Activated T-cell treated with anti-CD3 and anti-CD28 coated beads, Interleukin-2, amount 50 U/mL, for 72 hours (primary cell): ENCODE data around the gene HBQ1. TPM values are rescaled to one million over a fixed set of nuclear protein-coding genes. Genes with fewer than 3 reads are reported as not detected.
"Not testable (repeated sequence)": the region's sequence is repeated elsewhere in the genome, so short reads cannot be mapped to it uniquely, and the experiment has no call there.

Experiments used
- ATAC-seq, 2 donors: fragments of 150-1000 bp; cut with Tn5 transposase; replicated peaks in 1 of 2; 2 replicates each; pipeline ENCODE4 v1.10.0; 2021; ENCODE audit warnings: moderate library complexity in 2 of 2, mild to moderate bottlenecking in 1 of 2
- DNase-seq, 2 donors: peaks; one replicate each; pipeline ENCODE4 v3.0.0; 2021 to 2022; ENCODE audit warnings: mixed read lengths in 1 of 2
- H3K27ac Mint-ChIP-seq: one replicate; pipeline ENCODE4 v1.8.0; 2022; ENCODE audit warnings: mild to moderate bottlenecking, moderate library complexity, mixed read lengths
- H3K27me3 Mint-ChIP-seq: one replicate; pipeline ENCODE4 v1.8.0; 2022; ENCODE audit warnings: low read depth, mixed read lengths
- H3K36me3 Mint-ChIP-seq, 2 donors: one replicate each; pipeline ENCODE4 v1.8.0; 2022; ENCODE audit warnings: mixed read lengths in 2 of 2, mild to moderate bottlenecking in 1 of 2; ENCODE audit not compliant: insufficient read depth in 2 of 2
- H3K4me1 Mint-ChIP-seq: one replicate; pipeline ENCODE4 v1.8.0; 2022; ENCODE audit warnings: low read depth, mixed read lengths
- H3K4me3 Mint-ChIP-seq, 2 donors: one replicate each; pipeline ENCODE4 v1.8.0; 2022; ENCODE audit warnings: mild to moderate bottlenecking in 2 of 2, mixed read lengths in 2 of 2, moderate library complexity in 2 of 2
- H3K9me3 Mint-ChIP-seq, 2 donors: one replicate each; pipeline ENCODE4 v1.8.0; 2022; ENCODE audit warnings: mixed read lengths in 2 of 2
- total RNA-seq, 2 donors: library from RNA; stranded (reverse); gene quantifications; one replicate each; pipeline ENCODE4 v1.2.3, GENCODE V29; 2022

HBQ1 gene
- total RNA-seq, 2 donors from 2014 or later, result not detected

DNA sequence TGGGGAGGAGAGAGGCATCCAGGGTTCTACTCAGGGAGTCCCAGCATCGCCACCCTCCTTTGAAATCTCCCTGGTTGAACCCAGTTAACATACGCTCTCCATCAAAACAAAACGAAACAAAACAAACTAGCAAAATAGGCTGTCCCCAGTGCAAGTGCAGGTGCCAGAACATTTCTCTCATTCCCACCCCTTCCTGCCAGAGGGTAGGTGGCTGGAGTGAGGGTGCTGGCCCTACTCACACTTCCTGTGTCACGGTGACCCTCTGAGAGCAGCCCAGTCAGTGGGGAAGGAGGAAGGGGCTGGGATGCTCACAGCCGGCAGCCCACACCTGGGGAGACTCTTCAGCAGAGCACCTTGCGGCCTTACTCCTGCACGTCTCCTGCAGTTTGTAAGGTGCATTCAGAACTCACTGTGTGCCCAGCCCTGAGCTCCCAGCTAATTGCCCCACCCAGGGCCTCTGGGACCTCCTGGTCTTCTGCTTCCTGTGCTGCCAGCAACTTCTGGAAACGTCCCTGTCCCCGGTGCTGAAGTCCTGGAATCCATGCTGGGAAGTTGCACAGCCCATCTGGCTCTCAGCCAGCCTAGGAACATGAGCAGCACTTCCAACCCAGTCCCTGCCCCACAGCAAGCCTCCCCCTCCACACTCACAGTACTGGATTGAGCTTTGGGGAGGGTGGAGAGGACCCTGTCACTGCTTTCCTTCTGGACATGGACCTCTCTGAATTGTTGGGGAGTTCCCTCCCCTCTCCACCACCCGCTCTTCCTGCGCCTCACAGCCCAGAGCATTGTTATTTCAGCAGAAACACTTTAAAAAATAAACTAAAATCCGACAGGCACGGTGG is 6.1 kb upstream of the HBQ1 start:
- Mint-ChIP-seq H3K4me3 (peak overlapping the region in 1 of 2 donors; percentile 8), H3K27me3 (peaks cover 73% of the 10 kb centered on the region)
- H3K36me3 Mint-ChIP-seq, DNase-seq, H3K4me1 Mint-ChIP-seq, H3K27ac Mint-ChIP-seq, H3K9me3 Mint-ChIP-seq, ATAC-seq: not testable (repeated sequence)

DNA sequence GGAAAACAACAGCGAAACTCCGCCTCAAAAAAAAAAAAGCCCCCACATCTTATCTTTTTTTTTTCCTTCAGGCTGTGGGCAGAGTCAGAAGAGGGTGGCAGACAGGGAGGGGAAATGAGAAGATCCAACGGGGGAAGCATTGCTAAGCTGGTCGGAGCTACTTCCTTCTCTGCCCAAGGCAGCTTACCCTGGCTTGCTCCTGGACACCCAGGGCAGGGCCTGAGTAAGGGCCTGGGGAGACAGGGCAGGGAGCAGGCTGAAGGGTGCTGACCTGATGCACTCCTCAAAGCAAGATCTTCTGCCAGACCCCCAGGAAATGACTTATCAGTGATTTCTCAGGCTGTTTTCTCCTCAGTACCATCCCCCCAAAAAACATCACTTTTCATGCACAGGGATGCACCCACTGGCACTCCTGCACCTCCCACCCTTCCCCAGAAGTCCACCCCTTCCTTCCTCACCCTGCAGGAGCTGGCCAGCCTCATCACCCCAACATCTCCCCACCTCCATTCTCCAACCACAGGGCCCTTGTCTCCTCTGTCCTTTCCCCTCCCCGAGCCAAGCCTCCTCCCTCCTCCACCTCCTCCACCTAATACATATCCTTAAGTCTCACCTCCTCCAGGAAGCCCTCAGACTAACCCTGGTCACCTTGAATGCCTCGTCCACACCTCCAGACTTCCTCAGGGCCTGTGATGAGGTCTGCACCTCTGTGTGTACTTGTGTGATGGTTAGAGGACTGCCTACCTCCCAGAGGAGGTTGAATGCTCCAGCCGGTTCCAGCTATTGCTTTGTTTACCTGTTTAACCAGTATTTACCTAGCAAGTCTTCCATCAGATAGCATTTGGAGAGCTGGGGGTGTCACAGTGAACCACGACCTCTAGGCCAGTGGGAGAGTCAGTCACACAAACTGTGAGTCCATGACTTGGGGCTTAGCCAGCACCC is 5.0 kb upstream of the HBQ1 start:
- no peak for DNase-seq
- H3K4me3 Mint-ChIP-seq, result peak overlapping the region in 1 of 2 donors; percentile 12
- H3K27ac Mint-ChIP-seq, result no peak overlapping the region
- peaks cover 66% of the 10 kb centered on the region for H3K27me3 Mint-ChIP-seq
- H3K4me1 Mint-ChIP-seq, result peaks cover 6% of the 10 kb centered on the region
- no peaks in the 10 kb centered on the region for H3K9me3 Mint-ChIP-seq
- ATAC-seq, result no peak
- H3K36me3 Mint-ChIP-seq, result no peaks in the 10 kb centered on the region

DNA sequence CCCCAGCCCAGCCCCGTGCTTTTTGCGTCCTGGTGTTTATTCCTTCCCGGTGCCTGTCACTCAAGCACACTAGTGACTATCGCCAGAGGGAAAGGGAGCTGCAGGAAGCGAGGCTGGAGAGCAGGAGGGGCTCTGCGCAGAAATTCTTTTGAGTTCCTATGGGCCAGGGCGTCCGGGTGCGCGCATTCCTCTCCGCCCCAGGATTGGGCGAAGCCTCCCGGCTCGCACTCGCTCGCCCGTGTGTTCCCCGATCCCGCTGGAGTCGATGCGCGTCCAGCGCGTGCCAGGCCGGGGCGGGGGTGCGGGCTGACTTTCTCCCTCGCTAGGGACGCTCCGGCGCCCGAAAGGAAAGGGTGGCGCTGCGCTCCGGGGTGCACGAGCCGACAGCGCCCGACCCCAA is 4.3 kb upstream of the HBQ1 start:
- peak in 1 of 2 donors; percentile 1 for ATAC-seq
- Mint-ChIP-seq H3K4me3 (peak overlapping the region in 1 of 2 donors; percentile 54), H3K27me3 (peaks cover 58% of the 10 kb centered on the region)
- not testable (repeated sequence) for H3K36me3 Mint-ChIP-seq, H3K27ac Mint-ChIP-seq, H3K4me1 Mint-ChIP-seq, DNase-seq, H3K9me3 Mint-ChIP-seq

DNA sequence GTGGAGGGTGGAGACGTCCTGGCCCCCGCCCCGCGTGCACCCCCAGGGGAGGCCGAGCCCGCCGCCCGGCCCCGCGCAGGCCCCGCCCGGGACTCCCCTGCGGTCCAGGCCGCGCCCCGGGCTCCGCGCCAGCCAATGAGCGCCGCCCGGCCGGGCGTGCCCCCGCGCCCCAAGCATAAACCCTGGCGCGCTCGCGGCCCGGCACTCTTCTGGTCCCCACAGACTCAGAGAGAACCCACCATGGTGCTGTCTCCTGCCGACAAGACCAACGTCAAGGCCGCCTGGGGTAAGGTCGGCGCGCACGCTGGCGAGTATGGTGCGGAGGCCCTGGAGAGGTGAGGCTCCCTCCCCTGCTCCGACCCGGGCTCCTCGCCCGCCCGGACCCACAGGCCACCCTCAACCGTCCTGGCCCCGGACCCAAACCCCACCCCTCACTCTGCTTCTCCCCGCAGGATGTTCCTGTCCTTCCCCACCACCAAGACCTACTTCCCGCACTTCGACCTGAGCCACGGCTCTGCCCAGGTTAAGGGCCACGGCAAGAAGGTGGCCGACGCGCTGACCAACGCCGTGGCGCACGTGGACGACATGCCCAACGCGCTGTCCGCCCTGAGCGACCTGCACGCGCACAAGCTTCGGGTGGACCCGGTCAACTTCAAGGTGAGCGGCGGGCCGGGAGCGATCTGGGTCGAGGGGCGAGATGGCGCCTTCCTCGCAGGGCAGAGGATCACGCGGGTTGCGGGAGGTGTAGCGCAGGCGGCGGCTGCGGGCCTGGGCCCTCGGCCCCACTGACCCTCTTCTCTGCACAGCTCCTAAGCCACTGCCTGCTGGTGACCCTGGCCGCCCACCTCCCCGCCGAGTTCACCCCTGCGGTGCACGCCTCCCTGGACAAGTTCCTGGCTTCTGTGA is 3.5 kb upstream of the HBQ1 start, which contains the start of gene HBA1:
Gene HBA1 (plus strand): TSS at position 204 of the 906 bp plus-strand sequence. CDS start 37 bp downstream, at position 241.
- Mint-ChIP-seq H3K4me3 (peak within 1 kb of the TSS in 1 of 2 donors; percentile 54), H3K27me3 (peaks cover 53% of the 10 kb centered on the region)
- not testable (repeated sequence) for H3K36me3 Mint-ChIP-seq, H3K9me3 Mint-ChIP-seq, H3K27ac Mint-ChIP-seq, H3K4me1 Mint-ChIP-seq, DNase-seq
- ATAC-seq, result peak; percentile 56 to 58

DNA sequence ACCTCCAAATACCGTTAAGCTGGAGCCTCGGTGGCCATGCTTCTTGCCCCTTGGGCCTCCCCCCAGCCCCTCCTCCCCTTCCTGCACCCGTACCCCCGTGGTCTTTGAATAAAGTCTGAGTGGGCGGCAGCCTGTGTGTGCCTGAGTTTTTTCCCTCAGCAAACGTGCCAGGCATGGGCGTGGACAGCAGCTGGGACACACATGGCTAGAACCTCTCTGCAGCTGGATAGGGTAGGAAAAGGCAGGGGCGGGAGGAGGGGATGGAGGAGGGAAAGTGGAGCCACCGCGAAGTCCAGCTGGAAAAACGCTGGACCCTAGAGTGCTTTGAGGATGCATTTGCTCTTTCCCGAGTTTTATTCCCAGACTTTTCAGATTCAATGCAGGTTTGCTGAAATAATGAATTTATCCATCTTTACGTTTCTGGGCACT is 2.9 kb upstream of the HBQ1 start:
- Mint-ChIP-seq H3K4me3 (peak overlapping the region; percentile 32 to 52), H3K4me1 (no peaks in the 10 kb centered on the region), H3K9me3 (no peaks in the 10 kb centered on the region), H3K36me3 (no peaks in the 10 kb centered on the region), H3K27ac (no peak overlapping the region), H3K27me3 (peaks cover 50% of the 10 kb centered on the region)
- DNase-seq (no peak), ATAC-seq (no peak)

DNA sequence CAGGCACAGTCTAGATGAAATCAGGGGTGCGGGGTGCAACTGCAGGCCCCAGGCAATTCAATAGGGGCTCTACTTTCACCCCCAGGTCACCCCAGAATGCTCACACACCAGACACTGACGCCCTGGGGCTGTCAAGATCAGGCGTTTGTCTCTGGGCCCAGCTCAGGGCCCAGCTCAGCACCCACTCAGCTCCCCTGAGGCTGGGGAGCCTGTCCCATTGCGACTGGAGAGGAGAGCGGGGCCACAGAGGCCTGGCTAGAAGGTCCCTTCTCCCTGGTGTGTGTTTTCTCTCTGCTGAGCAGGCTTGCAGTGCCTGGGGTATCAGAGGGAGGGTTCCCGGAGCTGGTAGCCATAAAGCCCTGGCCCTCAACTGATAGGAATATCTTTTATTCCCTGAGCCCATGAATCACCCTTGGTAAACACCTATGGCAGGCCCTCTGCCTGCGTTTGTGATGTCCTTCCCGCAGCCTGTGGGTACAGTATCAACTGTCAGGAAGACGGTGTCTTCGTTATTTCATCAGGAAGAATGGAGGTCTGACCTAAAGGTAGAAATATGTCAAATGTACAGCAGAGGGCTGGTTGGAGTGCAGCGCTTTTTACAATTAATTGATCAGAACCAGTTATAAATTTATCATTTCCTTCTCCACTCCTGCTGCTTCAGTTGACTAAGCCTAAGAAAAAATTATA is 2.1 kb upstream of the HBQ1 start:
- Mint-ChIP-seq H3K27me3 (peaks cover 49% of the 10 kb centered on the region), H3K4me1 (no peaks in the 10 kb centered on the region), H3K36me3 (no peaks in the 10 kb centered on the region), H3K4me3 (peak overlapping the region; percentile 32 to 52), H3K27ac (no peak overlapping the region), H3K9me3 (no peaks in the 10 kb centered on the region)
- DNase-seq (no peak), ATAC-seq (no peak)

DNA sequence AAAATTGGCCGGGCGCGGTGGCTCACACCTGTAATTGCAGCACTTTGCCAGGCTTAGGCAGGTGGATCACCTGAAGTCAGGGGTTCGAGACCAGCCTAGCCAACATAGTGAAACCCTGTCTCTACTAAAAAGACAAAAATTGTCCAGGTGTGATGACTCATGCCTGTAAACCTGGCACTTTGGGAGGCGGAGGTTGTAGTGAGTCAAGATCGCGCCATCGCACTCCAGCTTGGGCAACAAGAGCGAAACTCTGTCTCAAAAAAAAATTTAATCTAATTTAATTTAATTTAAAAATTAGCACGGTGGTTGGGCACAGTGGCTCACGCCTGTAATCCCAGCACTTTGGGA is 1.6 kb upstream of the HBQ1 start:
- DNase-seq, result no peak
- H3K4me1 Mint-ChIP-seq, result no peaks in the 10 kb centered on the region
- ATAC-seq, result no peak
- no peak overlapping the region for H3K27ac Mint-ChIP-seq
- H3K4me3 Mint-ChIP-seq, result no peak overlapping the region
- no peaks in the 10 kb centered on the region for H3K9me3 Mint-ChIP-seq
- peaks cover 44% of the 10 kb centered on the region for H3K27me3 Mint-ChIP-seq
- no peaks in the 10 kb centered on the region for H3K36me3 Mint-ChIP-seq

DNA sequence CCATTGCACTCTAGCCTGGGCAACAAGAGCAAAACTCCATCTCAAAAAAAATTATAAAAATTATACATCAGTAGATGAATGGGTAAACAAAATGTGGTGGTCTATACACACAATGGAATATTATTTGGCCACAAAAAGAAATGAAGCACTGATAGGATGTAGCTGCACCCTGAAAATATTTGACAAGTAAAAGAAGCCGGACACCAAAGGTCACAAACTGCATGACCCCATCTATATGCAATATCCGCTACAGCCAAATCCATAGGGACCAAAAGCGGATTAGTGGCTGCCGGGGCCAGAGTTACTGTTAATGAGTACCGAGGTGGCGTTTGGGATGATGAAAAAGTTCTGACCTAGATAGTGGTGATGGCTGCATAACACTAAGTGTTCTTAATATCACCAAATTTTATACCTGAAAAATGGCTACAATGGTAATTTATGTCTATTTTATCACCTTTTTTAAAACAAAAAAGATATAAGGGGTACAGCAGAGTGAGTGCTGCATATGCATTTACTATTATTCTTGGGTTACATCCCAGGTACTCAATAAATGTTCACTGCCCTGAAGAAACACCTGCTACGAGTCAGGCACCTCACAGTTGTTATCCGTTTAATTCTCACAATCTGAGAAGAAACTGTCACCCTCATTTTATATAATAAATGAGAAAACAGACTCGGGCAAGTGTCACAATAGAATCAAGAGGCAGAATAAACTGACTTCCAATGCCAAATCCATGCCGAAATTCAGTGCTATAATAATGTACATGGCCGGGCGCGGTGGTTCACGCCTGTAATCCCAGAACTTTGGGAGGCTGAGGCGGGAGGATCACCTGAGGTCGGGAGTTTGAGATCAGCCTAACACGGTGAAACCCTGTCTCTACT is 807 bp upstream of the HBQ1 start:
- Mint-ChIP-seq H3K36me3 (no peaks in the 10 kb centered on the region), H3K27me3 (peaks cover 36% of the 10 kb centered on the region), H3K9me3 (no peaks in the 10 kb centered on the region), H3K4me3 (peak overlapping the region; percentile 59 to 67), H3K4me1 (no peaks in the 10 kb centered on the region), H3K27ac (no peak overlapping the region)
- ATAC-seq (no peak), DNase-seq (no peak)

DNA sequence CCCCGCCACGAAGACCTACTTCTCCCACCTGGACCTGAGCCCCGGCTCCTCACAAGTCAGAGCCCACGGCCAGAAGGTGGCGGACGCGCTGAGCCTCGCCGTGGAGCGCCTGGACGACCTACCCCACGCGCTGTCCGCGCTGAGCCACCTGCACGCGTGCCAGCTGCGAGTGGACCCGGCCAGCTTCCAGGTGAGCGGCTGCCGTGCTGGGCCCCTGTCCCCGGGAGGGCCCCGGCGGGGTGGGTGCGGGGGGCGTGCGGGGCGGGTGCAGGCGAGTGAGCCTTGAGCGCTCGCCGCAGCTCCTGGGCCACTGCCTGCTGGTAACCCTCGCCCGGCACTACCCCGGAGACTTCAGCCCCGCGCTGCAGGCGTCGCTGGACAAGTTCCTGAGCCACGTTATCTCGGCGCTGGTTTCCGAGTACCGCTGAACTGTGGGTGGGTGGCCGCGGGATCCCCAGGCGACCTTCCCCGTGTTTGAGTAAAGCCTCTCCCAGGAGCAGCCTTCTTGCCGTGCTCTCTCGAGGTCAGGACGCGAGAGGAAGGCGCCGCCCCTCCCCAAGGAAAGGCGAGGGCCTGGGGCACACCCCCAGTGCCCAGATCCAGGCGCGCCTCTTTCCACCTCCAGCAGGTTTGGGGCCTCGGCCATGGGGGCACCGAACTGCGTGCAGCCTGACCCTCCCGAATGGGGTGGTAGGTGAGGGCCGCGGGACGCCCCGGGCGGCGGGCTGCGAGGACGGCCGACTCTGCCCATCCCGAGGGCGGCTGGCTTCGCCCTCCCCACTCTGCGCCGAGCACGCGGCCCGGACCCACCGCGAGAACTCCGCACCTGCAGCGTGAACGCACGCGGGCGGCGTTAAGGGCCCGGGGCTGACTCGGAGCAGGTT is 664 bp downstream of the HBQ1 start:
- Mint-ChIP-seq H3K27me3 (peaks cover 22% of the 10 kb centered on the region), H3K4me1 (no peaks in the 10 kb centered on the region), H3K4me3 (peak overlapping the region; percentile 46 to 72), H3K36me3 (peaks cover 0 to 5% of the 10 kb centered on the region in 2 donors), H3K27ac (no peak overlapping the region), H3K9me3 (no peaks in the 10 kb centered on the region)
- peak; percentile 78 to 84 for ATAC-seq
- DNase-seq, result peak; percentile 87 to 92

DNA sequence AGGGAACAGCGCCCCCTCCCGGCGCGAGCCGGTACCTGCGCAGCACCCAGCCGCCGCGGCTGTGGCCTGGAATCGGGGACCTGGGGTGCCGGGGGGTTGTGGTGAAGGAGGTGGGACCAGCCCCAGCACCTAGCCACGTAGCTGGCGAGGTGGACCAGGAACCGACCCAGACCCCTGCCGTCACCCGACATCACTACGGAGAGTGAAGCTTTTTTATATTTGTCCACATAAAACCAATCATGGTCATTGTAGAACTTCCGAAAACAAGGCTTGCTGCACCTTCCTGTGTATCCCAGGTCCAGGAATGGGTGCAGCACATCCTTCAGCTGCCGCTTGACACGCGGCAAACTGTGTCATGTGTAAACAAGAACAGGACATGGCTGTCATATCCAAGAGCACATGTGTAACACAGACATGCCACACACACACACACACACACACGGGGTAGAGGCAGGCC is 1.3 kb downstream of the HBQ1 start:
- Mint-ChIP-seq H3K4me3 (no peak overlapping the region), H3K27ac (no peak overlapping the region), H3K9me3 (no peaks in the 10 kb centered on the region), H3K27me3 (peaks cover 22% of the 10 kb centered on the region), H3K36me3 (peaks cover 0 to 5% of the 10 kb centered on the region in 2 donors), H3K4me1 (no peaks in the 10 kb centered on the region)
- ATAC-seq (no peak), DNase-seq (no peak)

DNA sequence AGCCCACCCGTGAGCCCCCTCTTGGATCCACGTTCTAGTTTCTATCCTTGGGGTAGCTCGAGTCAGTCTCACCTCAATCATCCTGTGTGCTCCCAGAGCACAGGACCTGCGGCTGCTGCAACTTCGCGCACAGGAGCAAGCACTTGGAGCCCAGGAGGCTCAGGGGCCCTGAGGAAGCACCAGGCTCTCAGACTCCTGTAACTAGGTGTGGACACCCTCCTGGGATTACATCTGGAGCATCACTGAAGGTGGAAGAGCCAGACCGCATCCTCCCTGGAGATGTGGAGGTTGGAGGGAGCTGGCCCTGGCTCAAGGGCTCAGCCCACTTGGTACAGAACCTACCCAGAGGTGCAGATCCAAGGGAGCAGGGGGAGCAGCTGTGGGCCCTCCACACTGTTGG is 2.7 kb downstream of the HBQ1 start:
- Mint-ChIP-seq H3K9me3 (no peaks in the 10 kb centered on the region), H3K27ac (no peak overlapping the region), H3K4me3 (no peak overlapping the region), H3K36me3 (peaks cover 0 to 13% of the 10 kb centered on the region in 2 donors), H3K27me3 (peaks cover 14% of the 10 kb centered on the region), H3K4me1 (no peaks in the 10 kb centered on the region)
- ATAC-seq (no peak), DNase-seq (no peak)
